ENCODE data around the gene SLC35B2. TPM values are rescaled to one million over a fixed set of nuclear protein-coding genes. Genes with fewer than 3 reads are reported as not detected.

SLC35B2 gene
- total RNA-seq, 2 donors from 2014 or later, result 31.1 to 33.9 TPM

GRCh38 chr6:44278774-44279697 lies 21.7 kb upstream of the SLC35B2 start:
- peaks cover 0 to 15% of the 10 kb centered on the region in 2 donors for H3K27me3 ChIP-seq
- no peak for ATAC-seq

GRCh38 chr6:44278315-44278714 lies 21.0 kb upstream of the SLC35B2 start:
- 55 to 60% methylated on average over 3 of the region's 3 CpGs for WGBS, 2 donors
- intact Hi-C loops (cut with DNase I), result no loop called here
- peaks cover 0 to 15% of the 10 kb centered on the region in 2 donors for H3K27me3 ChIP-seq
- H3K9me3 ChIP-seq, result no peaks in the 10 kb centered on the region
- no peak for DNase-seq
- H3K4me3 ChIP-seq, result no peak overlapping the region
- no peaks in the 10 kb centered on the region for H3K36me3 ChIP-seq (replicated peaks in 1 of 2; ENCODE audit: insufficient read depth in 1 of 2, low read depth in 2 of 2)
- no peak overlapping the region for H3K27ac ChIP-seq
- no peak for ATAC-seq
- H3K4me1 ChIP-seq, result peaks cover 12% of the 10 kb centered on the region
- TF ChIP-seq CTCF (IDR thresholded peaks at IDR 0.05) (no peak), POLR2A (IDR thresholded peaks at IDR 0.05) (no peak)

More at GRCh38 chr6:44278774-44279697, 21.7 kb upstream of the SLC35B2 start:
- Histone ChIP-seq H3K36me3 (replicated peaks in 1 of 2; ENCODE audit: insufficient read depth in 1 of 2, low read depth in 2 of 2) (no peaks in the 10 kb centered on the region), H3K4me1 (peaks cover 12% of the 10 kb centered on the region), H3K4me3 (no peak overlapping the region), H3K27ac (no peak overlapping the region), H3K9me3 (no peaks in the 10 kb centered on the region)
- DNase-seq, result no peak
- intact Hi-C loops (cut with DNase I), result no loop called here
- no peak for TF ChIP-seq POLR2A (IDR thresholded peaks at IDR 0.05)
- no peak for TF ChIP-seq CTCF (IDR thresholded peaks at IDR 0.05)
- 59 to 62% methylated on average over 7 to 9 of the region's 9 CpGs for WGBS, 2 donors

- intact Hi-C loops (cut with DNase I), result no loop called here
- ATAC-seq (no peak), DNase-seq (no peak)
- H3K4me1 ChIP-seq, result peaks cover 12% of the 10 kb centered on the region
- H3K4me3 ChIP-seq, result no peak overlapping the region
- TF ChIP-seq CTCF (IDR thresholded peaks at IDR 0.05) (no peak), POLR2A (IDR thresholded peaks at IDR 0.05) (no peak)
- no peaks in the 10 kb centered on the region for H3K36me3 ChIP-seq (replicated peaks in 1 of 2; ENCODE audit: insufficient read depth in 1 of 2, low read depth in 2 of 2)
- peaks cover 0 to 15% of the 10 kb centered on the region in 2 donors for H3K27me3 ChIP-seq
- WGBS, 2 donors, result 68 to 76% methylated on average over 7 of the region's 7 CpGs
- H3K9me3 ChIP-seq, result no peaks in the 10 kb centered on the region
- H3K27ac ChIP-seq, result no peak overlapping the region
Measured at GRCh38 chr6:44277763-44278162, 20.4 kb upstream of the SLC35B2 start.

- ATAC-seq, result no peak
- intact Hi-C loops (cut with DNase I), result no loop called here
Measured at GRCh38 chr6:44276667-44277640, 19.6 kb upstream of the SLC35B2 start.

More at GRCh38 chr6:44276667-44277640, 19.6 kb upstream of the SLC35B2 start:
- H3K27me3 ChIP-seq, result peaks cover 0 to 15% of the 10 kb centered on the region in 2 donors
- no peaks in the 10 kb centered on the region for H3K36me3 ChIP-seq (replicated peaks in 1 of 2; ENCODE audit: insufficient read depth in 1 of 2, low read depth in 2 of 2)
- no peaks in the 10 kb centered on the region for H3K9me3 ChIP-seq
- no peak for DNase-seq
- 69 to 82% methylated on average over 22 to 23 of the region's 23 CpGs for WGBS, 2 donors
- H3K4me3 ChIP-seq, result no peak overlapping the region
- no peak for TF ChIP-seq CTCF (IDR thresholded peaks at IDR 0.05)
- TF ChIP-seq POLR2A (IDR thresholded peaks at IDR 0.05), result no peak
- no peak overlapping the region for H3K27ac ChIP-seq
- H3K4me1 ChIP-seq, result peaks cover 12% of the 10 kb centered on the region

All from body of pancreas (tissue), 4 donors.